IMR-90 (cell line): ENCODE results near the gene ZDHHC22.

Source experiments
- CHD1 ChIP-seq: IDR thresholded peaks from 2 replicates; pipeline ENCODE4 v1.6.1; 2012; ENCODE audit warnings: low read depth, low read length, improper control_type of control experiment
- CTCF ChIP-seq: conservative IDR thresholded peaks from 2 replicates; pipeline ENCODE4 v1.5.1; 2012; ENCODE audit warnings: mild to moderate bottlenecking, low read depth, low read length, improper control_type of control experiment
- FOS ChIP-seq: fragments of 150-350 bp; IDR thresholded peaks from 2 replicates; pipeline ENCODE4 v1.6.1; 2016; ENCODE audit warnings: low read depth, low read length
- MAFK ChIP-seq: IDR thresholded peaks from 2 replicates; pipeline ENCODE4 v1.6.1; 2012; ENCODE audit warnings: low read depth, low read length, improper control_type of control experiment
- MAZ ChIP-seq: IDR thresholded peaks from 2 replicates; pipeline ENCODE4 v1.6.1; 2012; ENCODE audit warnings: low read depth, mild to moderate bottlenecking, low read length, improper control_type of control experiment, moderate library complexity, borderline replicate concordance
- POLR2A ChIP-seq: IDR thresholded peaks from 2 replicates; pipeline ENCODE4 v1.6.1; 2012; ENCODE audit warnings: mild to moderate bottlenecking, low read depth, low read length
- RAD21 ChIP-seq: IDR thresholded peaks from 2 replicates; pipeline ENCODE4 v1.6.1; 2012; ENCODE audit warnings: low read length, improper control_type of control experiment
- RCOR1 ChIP-seq: IDR thresholded peaks from 2 replicates; pipeline ENCODE4 v1.6.1; 2012; ENCODE audit warnings: mild to moderate bottlenecking, low read length, improper control_type of control experiment; ENCODE audit not compliant: insufficient replicate concordance

DNA sequence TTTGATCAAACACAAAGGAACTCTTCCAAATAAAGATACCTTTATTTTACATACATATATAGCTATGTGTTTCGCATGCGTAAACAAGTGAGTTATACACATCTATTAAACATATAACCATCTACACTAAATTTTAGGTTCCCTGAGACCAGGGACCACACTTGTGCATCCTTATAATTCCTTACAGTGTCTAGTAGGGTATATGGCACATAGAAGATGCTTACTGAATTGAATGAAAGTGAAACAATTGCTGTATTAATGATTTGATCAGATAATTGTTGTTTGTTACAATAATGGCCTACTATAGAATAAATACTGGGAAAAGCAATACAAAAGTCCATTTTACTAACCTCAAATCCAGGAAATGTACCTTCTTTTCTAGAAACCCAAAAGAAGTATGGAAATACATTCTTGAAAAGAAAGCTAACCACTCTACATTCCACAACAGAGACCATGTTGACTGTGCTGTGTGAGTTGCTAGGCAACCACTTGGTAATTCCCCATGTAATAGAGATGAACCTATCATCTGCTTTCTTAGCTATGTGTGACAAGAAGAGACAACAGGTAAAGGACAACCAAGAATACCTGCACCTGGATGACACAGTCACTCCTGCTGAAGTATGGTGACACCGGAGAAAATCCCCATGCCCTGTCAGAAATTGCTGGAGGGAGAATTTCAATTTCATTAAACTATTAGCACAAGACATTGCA is 55.4 kb downstream of the ZDHHC22 start:
- no peak for TF ChIP-seq CTCF
- TF ChIP-seq RAD21 = no peak
- TF ChIP-seq POLR2A = no peak
- no peak for TF ChIP-seq CHD1
- no peak for TF ChIP-seq RCOR1
- TF ChIP-seq MAFK = no peak
- no peak for TF ChIP-seq FOS
- no peak for TF ChIP-seq MAZ
